Measurements from ENCODE around the gene SLC24A3. TPM values are rescaled to one million over a fixed set of nuclear protein-coding genes. Genes with fewer than 3 reads are reported as not detected.
A peak's percentile ranks its signal among the peaks of the same experiment; 100 is the strongest.

The SLC24A3 gene
- total and polyA plus RNA-seq, 9 donors, result 4.8 to 40.5 (median 18.6) TPM

- no peaks in the 10 kb centered on the region for H3K4me1 ChIP-seq (ENCODE audit: insufficient read depth)
- H3K4me3 ChIP-seq, result no peak overlapping the region
- TF ChIP-seq EP300 (IDR thresholded peaks at IDR 0.05) (no peak), POLR2A (IDR thresholded peaks at IDR 0.05) (no peak)
- TF ChIP-seq, protein P1, sequence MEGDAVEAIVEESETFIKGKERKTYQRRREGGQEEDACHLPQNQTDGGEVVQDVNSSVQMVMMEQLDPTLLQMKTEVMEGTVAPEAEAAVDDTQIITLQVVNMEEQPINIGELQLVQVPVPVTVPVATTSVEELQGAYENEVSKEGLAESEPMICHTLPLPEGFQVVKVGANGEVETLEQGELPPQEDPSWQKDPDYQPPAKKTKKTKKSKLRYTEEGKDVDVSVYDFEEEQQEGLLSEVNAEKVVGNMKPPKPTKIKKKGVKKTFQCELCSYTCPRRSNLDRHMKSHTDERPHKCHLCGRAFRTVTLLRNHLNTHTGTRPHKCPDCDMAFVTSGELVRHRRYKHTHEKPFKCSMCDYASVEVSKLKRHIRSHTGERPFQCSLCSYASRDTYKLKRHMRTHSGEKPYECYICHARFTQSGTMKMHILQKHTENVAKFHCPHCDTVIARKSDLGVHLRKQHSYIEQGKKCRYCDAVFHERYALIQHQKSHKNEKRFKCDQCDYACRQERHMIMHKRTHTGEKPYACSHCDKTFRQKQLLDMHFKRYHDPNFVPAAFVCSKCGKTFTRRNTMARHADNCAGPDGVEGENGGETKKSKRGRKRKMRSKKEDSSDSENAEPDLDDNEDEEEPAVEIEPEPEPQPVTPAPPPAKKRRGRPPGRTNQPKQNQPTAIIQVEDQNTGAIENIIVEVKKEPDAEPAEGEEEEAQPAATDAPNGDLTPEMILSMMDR (IDR thresholded peaks at IDR 0.05), result no peak
- no peaks in the 10 kb centered on the region for H3K27me3 ChIP-seq
- 63 to 72% (median 65%) methylated on average over 6 of the region's 6 CpGs for WGBS, 3 donors
- H3K36me3 ChIP-seq, result no peaks in the 10 kb centered on the region
- no peaks in the 10 kb centered on the region for H3K9me3 ChIP-seq
- DNase-seq, result peak in 3 of 5 donors; percentile 35 to 67 (median 50)
- no peak overlapping the region for H3K27ac ChIP-seq
- intact Hi-C loops (cut with DNase I), result no loop called here
These were observed 19.1 kb downstream of the SLC24A3 start for GRCh38 chr20:19231359-19232035.

GRCh38 chr20:19232997-19233794 lies 20.8 kb downstream of the SLC24A3 start:
- Histone ChIP-seq H3K4me3 (peak overlapping the region; percentile 11), H3K27ac (peak overlapping the region in 1 of 2 donors; percentile 42), H3K36me3 (no peaks in the 10 kb centered on the region), H3K27me3 (no peaks in the 10 kb centered on the region), H3K9me3 (no peaks in the 10 kb centered on the region), H3K4me1 (ENCODE audit: insufficient read depth) (no peaks in the 10 kb centered on the region)
- DNase-seq, result peak; percentile 41 to 78 (median 54)
- no peak for TF ChIP-seq EP300 (IDR thresholded peaks at IDR 0.05)
- TF ChIP-seq POLR2A (IDR thresholded peaks at IDR 0.05), result peak; percentile 46
- TF ChIP-seq, protein P1 (IDR thresholded peaks at IDR 0.05), result no peak
- intact Hi-C loops (cut with DNase I), result no loop called here
- 29 to 35% (median 30%) methylated on average over 12 of the region's 12 CpGs for WGBS, 3 donors

DNA sequence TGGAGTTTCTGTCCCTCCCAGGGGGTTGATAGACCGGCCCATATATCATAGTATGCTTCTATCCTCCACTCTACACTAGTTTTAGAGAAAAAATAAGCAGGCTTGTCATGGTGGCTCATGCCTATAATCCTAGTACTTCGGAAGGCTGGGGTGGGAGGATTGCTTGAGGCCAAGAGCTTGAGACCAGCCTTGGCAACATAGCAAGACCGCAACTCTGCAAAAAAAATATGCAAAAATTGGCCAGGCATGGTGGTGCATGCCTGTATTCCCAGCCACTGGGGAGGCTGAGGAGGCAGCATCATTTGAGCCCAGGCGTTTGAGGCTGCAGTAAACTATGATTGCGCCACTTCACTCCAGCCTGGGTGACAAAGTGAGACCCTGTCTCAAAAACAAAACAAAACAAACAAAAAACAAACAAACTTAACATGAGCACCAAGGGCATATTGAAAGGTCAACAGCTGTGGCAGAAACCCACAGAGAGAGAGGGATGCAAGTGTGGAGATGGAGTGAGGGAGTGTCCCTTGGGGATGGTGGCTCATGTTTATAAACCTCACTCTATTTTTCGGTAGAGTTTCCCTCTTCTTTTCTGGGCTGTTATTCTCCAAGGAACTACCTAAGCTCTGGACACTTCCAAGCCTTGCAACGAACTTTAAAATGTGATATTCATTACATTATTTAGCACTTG lies 24.1 kb downstream of the SLC24A3 start:
- intact Hi-C loops (cut with DNase I), result no loop called here

GRCh38 chr20:19241440-19241839 lies 29.0 kb downstream of the SLC24A3 start:
- Histone ChIP-seq H3K27me3 (no peaks in the 10 kb centered on the region), H3K36me3 (no peaks in the 10 kb centered on the region), H3K4me1 (ENCODE audit: insufficient read depth) (no peaks in the 10 kb centered on the region), H3K9me3 (no peaks in the 10 kb centered on the region), H3K4me3 (no peak overlapping the region), H3K27ac (no peak overlapping the region)
- no peak for TF ChIP-seq EP300 (IDR thresholded peaks at IDR 0.05)
- intact Hi-C loops (cut with DNase I), result no loop called here
- DNase-seq, result no peak
- 76 to 87% (median 81%) methylated on average over 13 of the region's 13 CpGs for WGBS, 3 donors

More for the DNA sequence above, 24.1 kb downstream of the SLC24A3 start:
- WGBS, 3 donors, result 85 to 90% (median 89%) methylated on average over 7 of the region's 7 CpGs
- H3K4me3 ChIP-seq, result no peak overlapping the region
- no peaks in the 10 kb centered on the region for H3K36me3 ChIP-seq
- H3K4me1 ChIP-seq (ENCODE audit: insufficient read depth), result no peaks in the 10 kb centered on the region
- no peak for DNase-seq
- no peaks in the 10 kb centered on the region for H3K27me3 ChIP-seq
- H3K9me3 ChIP-seq, result no peaks in the 10 kb centered on the region
- TF ChIP-seq POLR2A (IDR thresholded peaks at IDR 0.05) (no peak), EP300 (IDR thresholded peaks at IDR 0.05) (no peak)
- TF ChIP-seq, protein P1 (IDR thresholded peaks at IDR 0.05), result no peak
- H3K27ac ChIP-seq, result no peak overlapping the region
